ENCODE results near the gene NHS.

DNA sequence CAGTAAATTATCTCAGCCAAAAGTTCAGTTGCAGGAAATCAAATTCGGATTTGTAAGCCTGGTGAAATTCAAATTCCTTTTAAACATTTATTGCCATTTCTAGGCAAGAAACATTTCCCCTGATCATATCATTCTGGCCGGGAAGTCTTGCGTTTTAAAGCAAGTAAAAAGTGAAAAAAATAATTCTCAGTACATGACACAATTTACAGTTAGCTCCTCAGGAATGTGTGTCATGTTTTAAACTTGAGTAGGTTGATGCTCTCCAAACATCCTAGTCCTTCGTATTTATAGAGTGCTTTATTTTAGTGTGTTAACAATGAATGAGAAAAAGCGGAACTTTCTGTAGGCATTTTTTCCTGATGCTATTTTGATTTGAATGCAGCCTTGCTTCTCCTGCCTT lies 204.0 kb downstream of the NHS start:
- TF ChIP-seq, protein P1, sequence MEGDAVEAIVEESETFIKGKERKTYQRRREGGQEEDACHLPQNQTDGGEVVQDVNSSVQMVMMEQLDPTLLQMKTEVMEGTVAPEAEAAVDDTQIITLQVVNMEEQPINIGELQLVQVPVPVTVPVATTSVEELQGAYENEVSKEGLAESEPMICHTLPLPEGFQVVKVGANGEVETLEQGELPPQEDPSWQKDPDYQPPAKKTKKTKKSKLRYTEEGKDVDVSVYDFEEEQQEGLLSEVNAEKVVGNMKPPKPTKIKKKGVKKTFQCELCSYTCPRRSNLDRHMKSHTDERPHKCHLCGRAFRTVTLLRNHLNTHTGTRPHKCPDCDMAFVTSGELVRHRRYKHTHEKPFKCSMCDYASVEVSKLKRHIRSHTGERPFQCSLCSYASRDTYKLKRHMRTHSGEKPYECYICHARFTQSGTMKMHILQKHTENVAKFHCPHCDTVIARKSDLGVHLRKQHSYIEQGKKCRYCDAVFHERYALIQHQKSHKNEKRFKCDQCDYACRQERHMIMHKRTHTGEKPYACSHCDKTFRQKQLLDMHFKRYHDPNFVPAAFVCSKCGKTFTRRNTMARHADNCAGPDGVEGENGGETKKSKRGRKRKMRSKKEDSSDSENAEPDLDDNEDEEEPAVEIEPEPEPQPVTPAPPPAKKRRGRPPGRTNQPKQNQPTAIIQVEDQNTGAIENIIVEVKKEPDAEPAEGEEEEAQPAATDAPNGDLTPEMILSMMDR (IDR thresholded peaks at IDR 0.05): no peak
- no peak for TF ChIP-seq POLR2A (IDR thresholded peaks at IDR 0.05)
